ENCODE data around the gene NOL4L.

- TF ChIP-seq TAF1 (IDR thresholded peaks at IDR 0.05; ENCODE audit: low read depth, low read length) (no peak), POLR2AphosphoS5 (IDR thresholded peaks at IDR 0.05; ENCODE audit: low read depth, low read length) (no peak), POU2F2 (IDR thresholded peaks at IDR 0.05; ENCODE audit: low read depth, low read length) (no peak), PAX5 (IDR thresholded peaks at IDR 0.05; ENCODE audit: insufficient read depth, low read length, severe bottlenecking) (no peak), POLR2A (IDR thresholded peaks at IDR 0.05; ENCODE audit: low read depth, low read length) (no peak)
Measured at GRCh38 chr20:32480371-32481241, 104.5 kb downstream of the NOL4L start.
